GM06990 (cell line): ENCODE data around the gene DGKA.

Source experiments
- DNase-seq: peaks from one replicate; pipeline ENCODE4 v3.0.0-alpha.2; 2011; ENCODE audit not compliant: insufficient read length; ENCODE audit errors: extremely low read depth
- H3K27me3 ChIP-seq: replicated peaks from 2 replicates; pipeline ENCODE4 v1.6.0; 2011; ENCODE audit warnings: low read length; ENCODE audit not compliant: control insufficient read depth, insufficient read depth
- H3K36me3 ChIP-seq: 2 replicates; pipeline ENCODE4 v1.5.1; 2011; ENCODE audit warnings: low read length; ENCODE audit not compliant: control insufficient read depth, insufficient read depth
- H3K4me3 ChIP-seq: replicated peaks from 2 replicates; pipeline ENCODE4 v1.5.1; 2011; ENCODE audit warnings: low read depth, mild to moderate bottlenecking, control low read depth, low read length
- CTCF ChIP-seq: IDR thresholded peaks from 2 replicates; pipeline ENCODE4 v1.5.1; 2011; ENCODE audit warnings: low read length, control low read depth, mild to moderate bottlenecking, inconsistent platforms; ENCODE audit not compliant: insufficient read depth, poor library complexity, severe bottlenecking

The DGKA gene

DNA sequence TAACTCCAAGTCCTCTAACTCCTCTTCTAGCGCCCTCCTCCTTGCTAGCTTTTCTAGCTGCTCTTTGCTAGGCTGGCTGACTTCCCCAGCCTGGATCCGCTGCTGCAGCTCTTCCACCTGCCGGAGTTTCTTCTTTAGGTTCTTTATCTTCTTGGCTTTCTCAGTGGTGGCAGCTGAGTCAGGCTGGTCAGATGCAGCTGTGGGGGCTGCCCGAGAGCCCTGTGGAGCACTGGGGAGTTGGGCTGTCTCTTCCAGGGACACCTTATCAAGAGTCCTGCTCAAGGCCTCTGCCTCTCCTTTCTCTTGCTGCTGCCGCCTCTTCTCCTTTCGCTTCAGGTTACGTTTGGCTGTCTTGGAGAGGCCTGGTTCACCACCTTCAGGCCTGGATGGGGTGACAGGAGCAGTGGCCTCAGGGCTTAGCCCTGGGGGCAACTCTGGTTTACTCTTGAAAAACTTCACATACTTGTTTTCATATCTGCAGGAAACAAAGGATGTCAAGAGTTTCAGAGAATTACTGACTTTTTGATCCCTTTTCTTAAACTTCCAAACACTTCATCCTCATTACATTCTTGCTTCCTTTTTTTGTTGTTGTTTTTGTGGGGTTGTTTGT is 29.0 kb upstream of the DGKA start:
- TF ChIP-seq CTCF, result no peak
- H3K27me3 ChIP-seq, result no peaks in the 10 kb centered on the region
- H3K4me3 ChIP-seq, result no peak overlapping the region
- DNase-seq, result no peak
- H3K36me3 ChIP-seq, result peaks cover 8% of the 10 kb centered on the region

DNA sequence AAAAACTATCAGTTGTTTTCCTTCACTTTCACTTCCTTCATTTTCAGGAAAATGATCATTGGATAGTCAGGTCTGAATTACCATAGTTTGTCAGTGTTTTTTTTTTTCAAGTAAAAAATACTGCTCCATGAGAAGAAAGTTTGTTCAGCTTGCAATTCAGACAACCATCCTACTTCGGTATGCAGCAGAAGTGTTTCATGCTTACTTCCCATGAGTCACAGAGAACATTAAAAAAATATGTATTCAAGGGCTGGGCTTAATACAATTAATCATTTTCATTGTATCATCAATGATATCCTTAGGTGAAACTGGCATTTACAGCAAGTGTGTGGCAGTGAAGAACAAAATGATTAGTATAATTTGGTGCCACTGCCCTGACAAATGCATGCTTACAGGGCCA is 24.9 kb upstream of the DGKA start:
- H3K36me3 ChIP-seq, result peaks cover 8% of the 10 kb centered on the region
- no peak overlapping the region for H3K4me3 ChIP-seq
- no peak for DNase-seq
- no peak for TF ChIP-seq CTCF
- no peaks in the 10 kb centered on the region for H3K27me3 ChIP-seq

DNA sequence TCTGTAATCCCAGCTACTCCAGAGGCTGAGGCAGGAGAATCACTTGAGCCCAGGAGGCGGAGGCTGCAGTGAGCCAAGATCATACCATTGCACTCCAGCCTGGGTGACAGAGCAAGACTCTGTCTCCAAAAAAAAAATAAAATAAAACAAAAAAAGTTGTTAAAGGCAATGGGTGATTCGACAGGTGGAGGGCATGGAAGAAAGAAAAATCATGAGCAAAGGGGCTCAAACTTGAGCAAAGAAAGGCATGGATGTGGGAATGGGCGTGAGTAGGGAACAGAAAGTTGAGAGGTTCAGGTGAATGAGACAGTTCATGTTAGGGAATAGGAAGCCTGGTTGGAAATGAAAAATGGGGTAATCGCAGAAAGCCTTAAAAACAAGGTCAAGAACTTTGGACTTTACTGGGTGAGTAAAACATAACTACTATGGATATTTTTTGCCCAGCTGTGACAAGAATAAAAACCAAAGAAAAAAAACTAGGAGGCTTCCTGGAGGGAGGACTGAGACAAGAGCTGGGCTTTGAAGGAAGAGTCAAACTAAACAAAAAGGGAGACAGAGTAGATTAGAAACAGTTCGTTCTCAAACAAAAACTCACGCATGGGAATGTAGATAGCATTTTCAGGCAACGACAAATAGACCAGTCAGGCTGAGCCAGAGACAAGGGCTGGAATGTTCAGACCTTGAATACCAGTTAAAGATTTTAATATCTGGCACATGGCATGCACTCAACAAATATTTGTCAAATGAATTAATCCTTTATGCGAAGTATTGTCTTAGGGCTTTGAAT is 22.0 kb upstream of the DGKA start:
- H3K36me3 ChIP-seq, result peaks cover under 1% of the 10 kb centered on the region; the same call in 1 of the 2 replicates
- no peak for TF ChIP-seq CTCF
- no peaks in the 10 kb centered on the region for H3K27me3 ChIP-seq
- no peak for DNase-seq
- no peak overlapping the region for H3K4me3 ChIP-seq

DNA sequence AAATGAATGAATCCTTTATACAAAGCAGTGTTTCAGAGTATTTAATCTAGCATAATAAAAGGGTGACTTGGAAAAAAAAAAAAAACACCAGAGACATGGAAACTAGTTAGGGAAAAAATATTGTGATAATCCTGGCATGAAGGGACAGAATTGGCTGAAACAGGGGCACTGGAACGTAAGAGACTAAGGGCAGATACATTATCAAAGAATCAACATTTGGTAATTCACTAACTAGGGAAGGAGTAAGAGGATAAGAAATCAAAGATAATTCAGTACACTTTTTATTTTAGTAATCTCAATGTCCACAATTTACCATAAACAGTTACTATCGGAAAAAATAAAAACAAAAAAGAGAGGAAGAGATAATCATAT is 21.5 kb upstream of the DGKA start:
- TF ChIP-seq CTCF, result no peak
- no peak for DNase-seq
- Histone ChIP-seq H3K27me3 (no peaks in the 10 kb centered on the region), H3K36me3 (peaks cover 2% of the 10 kb centered on the region), H3K4me3 (no peak overlapping the region)

DNA sequence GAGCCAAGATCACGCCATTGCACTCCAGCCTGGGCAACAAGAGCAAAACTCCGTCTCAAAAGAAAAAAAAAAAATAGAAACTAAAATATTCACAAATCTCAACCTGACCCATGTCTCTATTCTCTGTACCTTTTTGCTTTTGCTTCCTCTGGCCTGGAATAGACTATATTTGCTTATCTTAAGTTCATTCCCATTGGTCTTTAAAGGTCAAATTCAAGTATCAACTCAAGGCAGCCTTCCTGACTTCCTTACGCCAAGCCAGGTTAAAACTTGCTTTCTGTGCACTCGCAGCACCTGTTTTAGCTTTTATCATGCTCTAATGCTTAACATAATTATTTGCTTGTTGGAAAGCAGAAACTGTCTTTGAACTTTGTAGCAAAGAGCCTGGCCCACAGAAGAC is 18.1 kb upstream of the DGKA start:
- Histone ChIP-seq H3K36me3 (peaks cover 2% of the 10 kb centered on the region), H3K4me3 (no peak overlapping the region), H3K27me3 (no peaks in the 10 kb centered on the region)
- no peak for DNase-seq
- TF ChIP-seq CTCF, result no peak
